Activated naive CD8-positive, alpha-beta T cell treated with anti-CD3 and anti-CD28 coated beads, Interleukin-2, amount 10 ng/mL, durations not matched to agents 7 days and 5 days (primary cell): ENCODE measurements around the gene SS18. TPM values are rescaled to one million over a fixed set of nuclear protein-coding genes. Genes with fewer than 3 reads are reported as not detected.

Experiments
- ATAC-seq: fragments of 150-1000 bp; cut with Tn5 transposase; one replicate; pipeline ENCODE4 v1.10.0; 2021; ENCODE audit warnings: low read depth, moderate library complexity
- POLR2A ChIA-PET: fragments of 350-600 bp; sonication (Branson Sonifier 250); formaldehyde crosslinking; loops from one replicate; lab custom pipeline; 2021; ENCODE audit warnings: antibody characterized with exemption; lab: Charles Lee
- DNase-seq: peaks from one replicate; pipeline ENCODE4 v3.0.0; 2021
- H3K27ac Mint-ChIP-seq: one replicate; pipeline ENCODE4 v1.8.0; 2022; ENCODE audit warnings: mild to moderate bottlenecking, mixed read lengths
- H3K27me3 Mint-ChIP-seq: one replicate; pipeline ENCODE4 v1.8.0; 2022; ENCODE audit warnings: mild to moderate bottlenecking, moderate library complexity, mixed read lengths
- H3K36me3 Mint-ChIP-seq: one replicate; pipeline ENCODE4 v1.8.0; 2021; ENCODE audit warnings: mild to moderate bottlenecking, mixed read lengths
- H3K4me1 Mint-ChIP-seq: one replicate; pipeline ENCODE4 v1.8.0; 2021; ENCODE audit warnings: mixed read lengths
- H3K4me3 Mint-ChIP-seq: one replicate; pipeline ENCODE4 v1.8.0; 2022; ENCODE audit warnings: mild to moderate bottlenecking, moderate library complexity, mixed read lengths
- H3K9me3 Mint-ChIP-seq: one replicate; pipeline ENCODE4 v1.8.0; 2021; ENCODE audit warnings: mixed read lengths
- total RNA-seq, 2 experiments: library from RNA; stranded (reverse); gene quantifications; one replicate each; pipeline ENCODE4 v1.2.3, GENCODE V29; 2021

The SS18 gene
- total RNA-seq, 2 experiments from 2014 or later: 64.3 to 67.4 TPM

- POLR2A ChIA-PET: no interaction called here
- H3K36me3 Mint-ChIP-seq: peaks cover 27% of the 10 kb centered on the region
- DNase-seq: no peak
Observed at GRCh38 chr18:26052505-26052904, 37.9 kb downstream of the SS18 start.

DNA sequence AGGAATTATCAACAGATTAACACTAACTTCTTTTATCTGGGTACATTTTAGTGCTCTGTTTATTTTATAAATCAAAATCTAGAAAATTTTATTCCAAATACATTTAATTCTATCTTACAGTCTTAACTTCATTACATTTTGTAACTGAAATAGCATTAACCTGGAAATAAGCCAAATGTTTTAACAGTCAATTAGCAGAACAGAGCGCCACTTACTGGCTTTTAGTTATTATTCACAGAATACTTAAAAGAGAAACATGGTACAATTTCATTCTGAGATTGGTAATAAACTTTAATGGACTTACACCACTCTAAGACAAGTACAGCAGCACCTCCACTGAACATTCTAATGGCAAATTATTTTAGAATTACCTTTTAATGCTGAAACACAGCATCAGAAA lies 38.6 kb downstream of the SS18 start:
- no peak overlapping the region for H3K27ac Mint-ChIP-seq
- H3K4me1 Mint-ChIP-seq: peaks cover 2% of the 10 kb centered on the region
- H3K4me3 Mint-ChIP-seq: no peak overlapping the region
- H3K36me3 Mint-ChIP-seq: peaks cover 23% of the 10 kb centered on the region
- no peak for DNase-seq
- no peak for ATAC-seq
- POLR2A ChIA-PET: no interaction called here
- H3K9me3 Mint-ChIP-seq: no peaks in the 10 kb centered on the region
- no peaks in the 10 kb centered on the region for H3K27me3 Mint-ChIP-seq

More at GRCh38 chr18:26052505-26052904, 37.9 kb downstream of the SS18 start:
- Mint-ChIP-seq H3K4me1 (peaks cover 2% of the 10 kb centered on the region), H3K4me3 (no peak overlapping the region), H3K9me3 (no peaks in the 10 kb centered on the region), H3K27me3 (no peaks in the 10 kb centered on the region), H3K27ac (no peak overlapping the region)
- no peak for ATAC-seq

DNA sequence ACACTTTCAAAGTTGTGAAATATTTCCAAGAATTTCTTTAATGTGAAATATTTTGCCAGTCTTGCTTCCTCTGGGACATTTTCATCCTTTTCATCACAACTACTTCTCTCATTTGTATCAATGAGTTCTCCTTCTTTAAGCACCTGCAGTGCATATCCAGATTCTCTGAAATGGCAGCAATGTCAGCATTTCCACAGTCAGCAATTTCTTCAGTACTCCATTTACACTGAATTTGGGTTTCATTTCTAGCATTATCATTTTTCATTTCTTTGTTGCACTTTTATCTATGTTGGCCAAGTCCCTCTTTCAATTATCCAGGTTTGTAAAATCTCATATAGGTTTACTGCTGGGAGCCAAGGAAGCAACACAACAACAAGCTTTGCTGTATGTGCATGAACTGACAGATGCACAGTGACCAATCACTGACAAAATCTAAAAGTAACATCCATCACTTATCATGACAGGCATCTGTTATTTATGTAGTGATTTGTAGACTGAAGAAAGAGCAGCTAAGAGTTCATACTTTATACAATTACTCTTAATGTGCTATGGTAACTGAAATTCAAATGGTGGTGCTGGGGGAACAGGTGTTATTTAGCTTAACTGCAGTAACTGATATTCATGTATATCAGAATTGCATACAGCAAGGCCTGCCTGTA lies 43.9 kb downstream of the SS18 start:
- ATAC-seq: no peak
- Mint-ChIP-seq H3K27ac (peak overlapping the region; percentile 17), H3K9me3 (peaks cover 3% of the 10 kb centered on the region), H3K4me1 (peaks cover 2% of the 10 kb centered on the region), H3K27me3 (no peaks in the 10 kb centered on the region), H3K4me3 (no peak overlapping the region), H3K36me3 (peaks cover 28% of the 10 kb centered on the region)
- DNase-seq: no peak
- POLR2A ChIA-PET: no interaction called here

DNA sequence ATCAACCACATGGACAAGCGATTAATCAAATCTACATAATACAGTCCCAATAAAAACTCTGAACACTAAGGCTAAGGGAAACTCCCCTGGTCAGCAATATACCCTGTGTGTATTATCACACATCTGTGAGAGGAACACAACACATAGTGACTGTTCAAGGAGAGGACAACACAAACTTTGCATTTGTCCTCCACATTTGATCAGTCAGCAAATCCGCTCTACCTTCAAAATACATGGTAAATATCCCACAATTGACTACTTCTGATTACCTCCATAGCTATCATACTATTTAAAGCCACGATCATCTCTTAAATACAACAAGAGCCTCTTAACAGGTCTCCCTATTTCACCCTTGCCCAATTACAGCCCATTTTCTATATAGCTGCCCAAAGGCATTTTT lies 45.6 kb downstream of the SS18 start:
- no peaks in the 10 kb centered on the region for H3K27me3 Mint-ChIP-seq
- no peak overlapping the region for H3K4me3 Mint-ChIP-seq
- H3K27ac Mint-ChIP-seq: no peak overlapping the region
- no peak for DNase-seq
- H3K4me1 Mint-ChIP-seq: peaks cover 2% of the 10 kb centered on the region
- no peak for ATAC-seq
- POLR2A ChIA-PET: no interaction called here
- H3K9me3 Mint-ChIP-seq: peaks cover 3% of the 10 kb centered on the region
- peaks cover 39% of the 10 kb centered on the region for H3K36me3 Mint-ChIP-seq

- H3K36me3 Mint-ChIP-seq: peaks cover 40% of the 10 kb centered on the region
- no peaks in the 10 kb centered on the region for H3K4me1 Mint-ChIP-seq
- ATAC-seq: no peak
- no peak overlapping the region for H3K27ac Mint-ChIP-seq
- H3K27me3 Mint-ChIP-seq: no peaks in the 10 kb centered on the region
- H3K9me3 Mint-ChIP-seq: peaks cover 3% of the 10 kb centered on the region
- H3K4me3 Mint-ChIP-seq: no peak overlapping the region
- DNase-seq: no peak
- POLR2A ChIA-PET: no interaction called here
Observed at GRCh38 chr18:26040051-26040656, 50.3 kb downstream of the SS18 start.

DNA sequence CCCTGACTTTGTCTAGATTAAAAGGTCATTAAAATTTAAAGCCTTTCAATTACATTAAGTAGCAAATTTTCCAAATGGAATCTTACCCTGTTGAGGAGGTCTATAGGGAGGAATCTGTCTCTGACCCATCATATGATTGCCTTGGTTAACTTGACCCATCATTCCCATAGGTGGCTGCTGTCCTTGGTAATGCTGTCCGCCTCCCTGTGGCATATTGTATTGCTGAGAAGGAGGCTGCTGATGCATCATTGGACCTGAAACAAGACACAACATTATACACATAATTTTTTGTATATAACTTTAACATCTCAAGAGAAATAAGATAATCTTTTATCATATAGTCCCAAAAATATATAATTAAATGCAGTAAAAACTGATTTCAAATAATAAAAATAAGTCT lies 51.2 kb downstream of the SS18 start:
- ATAC-seq (no peak), DNase-seq (no peak)
- no peaks in the 10 kb centered on the region for H3K4me1 Mint-ChIP-seq
- no peaks in the 10 kb centered on the region for H3K9me3 Mint-ChIP-seq
- H3K4me3 Mint-ChIP-seq: no peak overlapping the region
- H3K36me3 Mint-ChIP-seq: peaks cover 41% of the 10 kb centered on the region
- no peak overlapping the region for H3K27ac Mint-ChIP-seq
- POLR2A ChIA-PET: no interaction called here
- H3K27me3 Mint-ChIP-seq: no peaks in the 10 kb centered on the region

GRCh38 chr18:26036635-26037034 lies 53.8 kb downstream of the SS18 start:
- Mint-ChIP-seq H3K36me3 (peaks cover 53% of the 10 kb centered on the region), H3K9me3 (no peaks in the 10 kb centered on the region), H3K27me3 (no peaks in the 10 kb centered on the region), H3K4me1 (peaks cover 1% of the 10 kb centered on the region), H3K4me3 (no peak overlapping the region), H3K27ac (no peak overlapping the region)
- DNase-seq (no peak), ATAC-seq (no peak)
- POLR2A ChIA-PET: no interaction called here

- H3K9me3 Mint-ChIP-seq: no peaks in the 10 kb centered on the region
- H3K27me3 Mint-ChIP-seq: no peaks in the 10 kb centered on the region
- H3K4me3 Mint-ChIP-seq: no peak overlapping the region
- H3K27ac Mint-ChIP-seq: no peak overlapping the region
- ATAC-seq: no peak
- H3K4me1 Mint-ChIP-seq: peaks cover 1% of the 10 kb centered on the region
- DNase-seq: no peak
- H3K36me3 Mint-ChIP-seq: peaks cover 53% of the 10 kb centered on the region
- POLR2A ChIA-PET: no interaction called here
Observed at GRCh38 chr18:26034850-26035497, 55.4 kb downstream of the SS18 start.

DNA sequence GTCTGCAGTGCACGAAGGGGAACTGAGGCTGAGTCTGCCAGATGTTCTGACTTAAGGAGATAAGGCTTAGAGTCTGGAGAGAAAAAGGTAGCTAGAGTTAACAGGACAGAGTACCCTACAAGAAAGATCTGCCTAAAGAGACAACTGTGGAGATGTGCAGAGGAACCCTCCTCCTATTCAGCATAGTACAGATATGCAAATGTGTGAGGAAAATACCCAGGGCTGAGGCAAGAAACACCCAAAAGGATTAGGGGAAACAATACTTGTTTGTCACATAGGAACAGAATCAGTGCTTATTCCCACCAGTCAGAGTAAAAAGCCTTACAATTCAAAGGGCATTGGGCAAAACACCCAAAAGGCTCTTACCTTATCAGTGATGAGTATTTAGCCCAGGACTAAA lies 67.8 kb downstream of the SS18 start:
- no peak overlapping the region for H3K27ac Mint-ChIP-seq
- H3K36me3 Mint-ChIP-seq: peaks cover 55% of the 10 kb centered on the region
- POLR2A ChIA-PET: no interaction called here
- H3K27me3 Mint-ChIP-seq: no peaks in the 10 kb centered on the region
- ATAC-seq: no peak
- no peak overlapping the region for H3K4me3 Mint-ChIP-seq
- peaks cover 8% of the 10 kb centered on the region for H3K4me1 Mint-ChIP-seq
- DNase-seq: no peak
- H3K9me3 Mint-ChIP-seq: no peaks in the 10 kb centered on the region

DNA sequence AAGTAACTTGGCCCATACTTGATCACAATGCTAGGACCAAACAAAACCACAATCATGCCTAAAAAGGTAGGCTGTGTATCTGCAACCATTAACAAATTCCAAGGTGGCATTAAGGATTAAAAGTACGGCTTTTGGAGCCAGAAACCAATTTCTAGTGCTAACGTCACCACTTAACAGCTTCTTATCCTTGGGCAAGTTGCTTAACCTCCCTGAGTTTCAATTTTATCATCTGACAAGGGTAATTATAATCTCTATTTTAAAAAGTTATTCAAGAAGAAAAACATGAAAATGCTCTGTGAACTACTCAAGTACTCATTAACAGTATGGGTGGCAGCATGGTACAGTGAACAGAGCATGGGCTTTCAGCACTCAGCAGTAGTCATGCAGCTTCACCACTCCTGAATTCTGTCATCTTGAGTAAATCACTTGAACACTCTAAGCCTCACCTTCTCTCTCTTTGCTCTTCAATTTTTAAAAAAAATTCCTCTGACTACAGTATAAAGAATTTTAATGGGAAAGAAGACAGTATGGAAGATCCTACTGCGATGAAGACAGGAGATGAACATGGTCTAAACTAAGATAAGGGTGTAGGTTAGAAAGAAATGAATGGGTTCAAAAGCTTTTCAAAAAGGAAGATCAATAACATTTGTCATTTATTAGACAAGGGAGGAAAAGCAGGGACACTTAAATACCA lies 69.2 kb downstream of the SS18 start:
- DNase-seq (no peak), ATAC-seq (no peak)
- Mint-ChIP-seq H3K36me3 (peaks cover 50% of the 10 kb centered on the region), H3K9me3 (no peaks in the 10 kb centered on the region), H3K27ac (no peak overlapping the region), H3K4me1 (peaks cover 8% of the 10 kb centered on the region), H3K27me3 (no peaks in the 10 kb centered on the region), H3K4me3 (no peak overlapping the region)
- POLR2A ChIA-PET: no interaction called here

GRCh38 chr18:26017929-26018328 lies 72.5 kb downstream of the SS18 start:
- POLR2A ChIA-PET: no interaction called here
- Mint-ChIP-seq H3K4me3 (no peak overlapping the region), H3K9me3 (no peaks in the 10 kb centered on the region), H3K4me1 (peaks cover 3% of the 10 kb centered on the region), H3K27me3 (no peaks in the 10 kb centered on the region), H3K36me3 (peaks cover 28% of the 10 kb centered on the region), H3K27ac (no peak overlapping the region)
- ATAC-seq (no peak), DNase-seq (no peak)

- Mint-ChIP-seq H3K4me3 (no peak overlapping the region), H3K9me3 (no peaks in the 10 kb centered on the region), H3K36me3 (peaks cover 26% of the 10 kb centered on the region), H3K4me1 (peaks cover 3% of the 10 kb centered on the region), H3K27me3 (no peaks in the 10 kb centered on the region), H3K27ac (no peak overlapping the region)
- POLR2A ChIA-PET: no interaction called here
- no peak for ATAC-seq
- DNase-seq: no peak
Observed at GRCh38 chr18:26014462-26014861, 76.0 kb downstream of the SS18 start.

- ATAC-seq (no peak), DNase-seq (no peak)
- no peaks in the 10 kb centered on the region for H3K4me1 Mint-ChIP-seq
- no peaks in the 10 kb centered on the region for H3K9me3 Mint-ChIP-seq
- H3K36me3 Mint-ChIP-seq: peaks cover 15% of the 10 kb centered on the region
- H3K27me3 Mint-ChIP-seq: no peaks in the 10 kb centered on the region
- H3K4me3 Mint-ChIP-seq: no peak overlapping the region
- POLR2A ChIA-PET: no interaction called here
- no peak overlapping the region for H3K27ac Mint-ChIP-seq
Observed at GRCh38 chr18:26008619-26009018, 81.8 kb downstream of the SS18 start.
